SU-DHL-6 (cell line): ENCODE measurements around the gene LSR.

ENCODE experiments used
- H2AFZ ChIP-seq: fragments of 200-600 bp; sonication (generic); 2 replicates; pipeline ENCODE4 v1.6.1; 2014; ENCODE audit warnings: low read depth, mild to moderate bottlenecking, moderate library complexity, mixed read lengths, antibody characterized with exemption, low read length; ENCODE audit not compliant: severe bottlenecking
- H3F3A ChIP-seq: fragments of 200-600 bp; shearing (Covaris generic); 2 replicates; pipeline ENCODE4 v1.6.0; 2016; ENCODE audit warnings: antibody characterized with exemption, mild to moderate bottlenecking; ENCODE audit not compliant: insufficient read depth
- H3K27ac ChIP-seq: fragments of 200-600 bp; sonication (generic); 2 replicates; pipeline ENCODE4 v1.5.1; 2016; ENCODE audit warnings: low read depth, mild to moderate bottlenecking, low read length, moderate library complexity, mixed read lengths
- H3K27me3 ChIP-seq: fragments of 200-600 bp; sonication (generic), shearing (Covaris generic); 2 replicates; pipeline ENCODE4 v1.6.0; 2014; ENCODE audit warnings: mild to moderate bottlenecking, low read length
- H3K36me3 ChIP-seq: fragments of 200-600 bp; sonication (generic); 2 replicates; pipeline ENCODE4 v1.6.1; 2014; ENCODE audit warnings: mild to moderate bottlenecking, low read length, mixed read lengths
- H3K4me2 ChIP-seq: fragments of 300-600, 200-600 bp; shearing (Covaris generic), sonication (generic); 2 replicates; pipeline ENCODE4 v1.6.0; 2014; ENCODE audit warnings: low read length, low read depth, mild to moderate bottlenecking; ENCODE audit not compliant: poor library complexity, severe bottlenecking
- H3K4me3 ChIP-seq: fragments of 200-600 bp; sonication (generic); 2 replicates; pipeline ENCODE4 v1.5.1; 2014; ENCODE audit warnings: antibody characterized with exemption, low read length, mild to moderate bottlenecking, mixed read lengths; ENCODE audit not compliant: insufficient read depth, poor library complexity, severe bottlenecking
- H3K79me2 ChIP-seq: fragments of 200-600 bp; sonication (generic); 2 replicates; pipeline ENCODE4 v1.6.1; 2014; ENCODE audit warnings: mild to moderate bottlenecking, low read length, moderate library complexity; ENCODE audit not compliant: insufficient read depth
- H3K9ac ChIP-seq: fragments of 200-600 bp; sonication (generic); 2 replicates; pipeline ENCODE4 v1.7.0; 2014; ENCODE audit warnings: mild to moderate bottlenecking, low read length
- H3K9me2 ChIP-seq: fragments of 200-600 bp; sonication (generic); replicated peaks from 2 replicates; pipeline ENCODE4 v1.6.1; 2014; ENCODE audit warnings: low read length; ENCODE audit not compliant: insufficient read depth
- H3K9me3 ChIP-seq: fragments of 200-600 bp; sonication (generic); 2 replicates; pipeline ENCODE4 v1.6.1; 2014; ENCODE audit warnings: low read length, mixed read lengths; ENCODE audit not compliant: insufficient read depth
- H4K20me1 ChIP-seq: fragments of 200-600 bp; sonication (generic); 2 replicates; pipeline ENCODE4 v1.6.1; 2014; ENCODE audit warnings: low read depth, mild to moderate bottlenecking, antibody characterized with exemption, low read length, moderate library complexity, mixed read lengths
- EZH2phosphoT487 ChIP-seq: fragments of 200-600 bp; sonication (generic), shearing (Covaris generic); conservative IDR thresholded peaks from 2 replicates; pipeline ENCODE4 v1.6.1; 2018; ENCODE audit warnings: mild to moderate bottlenecking, antibody characterized with exemption, low read length, moderate library complexity, mixed read lengths
- TF ChIP-seq, protein P1 (sequence below): fragments of 200-600 bp; sonication (generic); IDR thresholded peaks from one replicate; pipeline ENCODE4 v1.5.1; 2017; ENCODE audit warnings: antibody characterized with exemption, mild to moderate bottlenecking, low read length, moderate library complexity; ENCODE audit not compliant: insufficient read depth, poor library complexity, severe bottlenecking

The LSR gene

DNA sequence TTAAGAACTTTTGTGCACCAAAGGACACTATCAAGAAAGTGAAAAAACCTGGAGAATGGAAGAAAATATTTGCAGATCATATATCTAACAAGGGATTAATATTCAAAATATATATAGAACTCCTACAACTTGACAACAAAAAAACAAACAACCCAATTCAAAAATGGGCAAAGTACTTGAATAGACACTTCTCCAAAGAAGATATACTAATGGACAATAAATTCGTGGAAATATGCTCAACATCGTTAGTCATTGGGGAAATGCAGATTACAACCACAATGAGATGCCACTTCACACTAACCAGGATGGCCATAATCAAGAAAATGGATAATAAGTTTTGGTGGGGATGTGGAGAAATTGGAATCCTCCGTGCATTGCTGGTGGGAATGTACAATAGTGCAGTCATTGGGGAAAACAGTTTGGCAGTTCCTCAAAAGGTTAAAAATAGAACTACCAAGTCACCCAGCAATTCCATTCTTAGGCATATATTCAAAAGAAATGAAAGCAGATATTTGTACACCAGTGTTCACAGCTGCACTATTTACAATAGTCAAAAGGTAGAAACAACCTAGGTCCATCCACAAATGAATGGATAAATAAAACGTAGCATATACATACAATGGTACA lies 2.2 kb upstream of the LSR start:
- Histone ChIP-seq H3F3A (peaks cover 16% of the 10 kb centered on the region), H3K9ac (no peak overlapping the region), H3K27me3 (no peaks in the 10 kb centered on the region), H3K79me2 (peaks cover 16% of the 10 kb centered on the region; the same call in 1 of the 2 replicates), H2AFZ (no peak overlapping the region), H3K36me3 (no peaks in the 10 kb centered on the region), H3K9me3 (no peaks in the 10 kb centered on the region), H3K4me3 (no peak overlapping the region), H3K4me2 (no peak overlapping the region), H4K20me1 (no peaks in the 10 kb centered on the region), H3K9me2 (no peaks in the 10 kb centered on the region), H3K27ac (no peak overlapping the region)
- TF ChIP-seq, protein P1, sequence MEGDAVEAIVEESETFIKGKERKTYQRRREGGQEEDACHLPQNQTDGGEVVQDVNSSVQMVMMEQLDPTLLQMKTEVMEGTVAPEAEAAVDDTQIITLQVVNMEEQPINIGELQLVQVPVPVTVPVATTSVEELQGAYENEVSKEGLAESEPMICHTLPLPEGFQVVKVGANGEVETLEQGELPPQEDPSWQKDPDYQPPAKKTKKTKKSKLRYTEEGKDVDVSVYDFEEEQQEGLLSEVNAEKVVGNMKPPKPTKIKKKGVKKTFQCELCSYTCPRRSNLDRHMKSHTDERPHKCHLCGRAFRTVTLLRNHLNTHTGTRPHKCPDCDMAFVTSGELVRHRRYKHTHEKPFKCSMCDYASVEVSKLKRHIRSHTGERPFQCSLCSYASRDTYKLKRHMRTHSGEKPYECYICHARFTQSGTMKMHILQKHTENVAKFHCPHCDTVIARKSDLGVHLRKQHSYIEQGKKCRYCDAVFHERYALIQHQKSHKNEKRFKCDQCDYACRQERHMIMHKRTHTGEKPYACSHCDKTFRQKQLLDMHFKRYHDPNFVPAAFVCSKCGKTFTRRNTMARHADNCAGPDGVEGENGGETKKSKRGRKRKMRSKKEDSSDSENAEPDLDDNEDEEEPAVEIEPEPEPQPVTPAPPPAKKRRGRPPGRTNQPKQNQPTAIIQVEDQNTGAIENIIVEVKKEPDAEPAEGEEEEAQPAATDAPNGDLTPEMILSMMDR = no peak
- no peak for TF ChIP-seq EZH2phosphoT487

DNA sequence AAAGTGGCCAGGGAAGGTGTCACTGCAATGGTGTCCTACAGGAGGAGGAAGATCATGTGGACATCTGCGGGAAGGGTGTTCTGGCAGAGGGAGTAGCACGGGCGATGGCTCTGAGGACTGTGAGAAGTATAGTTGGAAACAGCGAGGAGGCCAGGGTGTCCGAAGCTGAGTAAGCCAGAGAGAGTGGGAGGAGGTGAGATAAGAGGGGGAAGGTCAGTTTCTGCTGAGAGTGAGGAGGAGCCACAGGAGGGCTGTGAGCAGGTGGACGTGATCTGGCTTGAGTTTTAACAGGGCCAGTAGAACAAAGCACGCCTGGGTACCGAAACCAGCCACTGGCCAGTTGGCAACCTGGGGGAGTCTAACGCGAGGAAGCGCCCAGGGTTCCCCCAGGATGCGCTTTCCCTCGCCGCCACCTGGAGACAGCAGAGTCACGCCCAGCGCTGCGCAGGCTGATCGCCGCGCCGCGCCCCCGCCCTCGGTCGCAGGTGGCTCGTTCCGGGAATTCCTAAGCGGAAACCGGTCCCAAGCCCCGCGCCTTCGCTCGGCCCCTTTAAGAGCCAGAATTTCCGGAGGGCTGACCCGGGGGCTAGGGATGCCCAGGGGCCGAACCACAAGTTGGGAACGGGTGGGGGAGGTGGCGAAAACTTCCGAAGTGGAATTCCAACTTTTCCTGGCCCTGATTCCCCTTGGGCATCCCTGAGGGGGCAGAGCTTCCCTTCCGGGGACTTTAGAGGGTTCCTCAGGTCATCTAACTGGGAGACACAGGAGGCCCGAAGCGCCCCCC lies 1.1 kb upstream of the LSR start:
- Histone ChIP-seq H3K79me2 (peaks cover 16% of the 10 kb centered on the region; the same call in 1 of the 2 replicates), H3K36me3 (no peaks in the 10 kb centered on the region), H3K4me2 (peak overlapping the region; percentile 59), H3K9ac (peak overlapping the region; percentile 85), H3K4me3 (peak overlapping the region; percentile 85), H4K20me1 (no peaks in the 10 kb centered on the region), H3K9me3 (no peaks in the 10 kb centered on the region), H3F3A (peaks cover 16% of the 10 kb centered on the region), H3K27ac (peak overlapping the region; percentile 79), H3K27me3 (no peaks in the 10 kb centered on the region), H2AFZ (peak overlapping the region; percentile 74), H3K9me2 (no peaks in the 10 kb centered on the region)
- TF ChIP-seq, protein P1 = peak; percentile 19
- no peak for TF ChIP-seq EZH2phosphoT487

DNA sequence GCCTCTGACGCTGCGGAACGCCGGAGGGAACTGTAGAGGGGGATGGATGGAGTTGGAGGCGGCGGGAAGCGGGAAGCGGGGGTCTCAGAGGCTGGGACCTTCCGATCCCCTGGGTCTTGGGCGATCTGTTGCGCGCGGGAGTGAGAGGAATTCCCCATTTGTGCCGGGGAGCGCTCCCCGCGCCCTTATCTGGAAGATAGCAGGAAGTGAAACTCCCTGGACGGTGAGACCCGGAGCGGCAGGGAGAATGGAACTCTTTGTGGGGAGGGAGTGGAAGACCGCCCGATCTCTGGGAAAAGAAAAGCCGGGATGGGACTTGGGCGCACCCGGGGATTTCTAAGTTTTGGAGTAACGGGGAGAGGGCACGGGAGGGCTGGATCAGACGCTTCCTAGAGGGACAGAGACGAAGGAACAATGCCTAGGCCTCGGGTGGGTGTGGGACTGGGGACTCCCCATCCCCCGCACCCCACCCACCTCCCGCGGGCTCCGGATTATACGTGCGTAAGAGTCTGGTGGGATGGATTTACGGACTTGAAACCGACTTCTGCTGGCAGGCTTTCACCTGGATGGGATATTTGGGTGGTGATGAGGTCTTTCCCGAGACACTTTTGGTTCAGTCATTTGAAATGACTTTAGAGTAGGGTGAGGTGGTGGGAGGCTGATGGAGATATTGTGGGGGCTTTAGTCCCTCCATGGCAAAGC lies 495 bp downstream of the LSR start:
- peak overlapping the region; percentile 85 for H3K9ac ChIP-seq
- peak overlapping the region; percentile 59 for H3K4me2 ChIP-seq
- TF ChIP-seq, protein P1 = no peak
- TF ChIP-seq EZH2phosphoT487 = no peak
- no peaks in the 10 kb centered on the region for H3K27me3 ChIP-seq
- H3K4me3 ChIP-seq = peak overlapping the region; percentile 85
- peaks cover 16% of the 10 kb centered on the region; the same call in 1 of the 2 replicates for H3K79me2 ChIP-seq
- H3K9me3 ChIP-seq = no peaks in the 10 kb centered on the region
- H3K27ac ChIP-seq = peak overlapping the region; percentile 79
- no peaks in the 10 kb centered on the region for H3K9me2 ChIP-seq
- H3K36me3 ChIP-seq = no peaks in the 10 kb centered on the region
- no peaks in the 10 kb centered on the region for H4K20me1 ChIP-seq
- peak overlapping the region; percentile 74 for H2AFZ ChIP-seq
- peaks cover 16% of the 10 kb centered on the region for H3F3A ChIP-seq
